ENCODE data around the gene LPA. TPM values are rescaled to one million over a fixed set of nuclear protein-coding genes. Genes with fewer than 3 reads are reported as not detected.

Gene LPA
- total RNA-seq, 1 experiment from 2014 or later: not detected

DNA sequence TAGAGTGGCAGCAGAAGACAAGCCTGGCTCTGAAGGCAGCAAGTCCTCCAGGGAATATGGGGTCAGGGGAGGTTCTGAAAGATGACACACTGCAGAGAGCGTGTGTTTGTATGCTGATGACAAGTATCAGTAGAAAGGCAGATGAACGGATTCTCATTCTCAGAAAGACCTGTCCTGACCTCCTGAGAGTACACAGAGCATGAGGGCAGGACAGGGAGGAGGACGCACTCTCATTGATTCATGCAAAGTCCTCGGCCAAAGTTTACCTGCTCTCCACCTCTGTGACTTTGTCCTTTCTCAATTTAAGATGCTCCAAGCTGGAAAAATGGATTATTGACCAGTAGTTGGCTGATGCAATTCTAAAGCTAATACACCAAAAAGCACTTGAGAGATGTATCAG lies 156.7 kb downstream of the LPA start:
- Histone ChIP-seq H3K4me1 (ENCODE audit: low read length) (no peaks in the 10 kb centered on the region), H2AFZ (ENCODE audit: low read length) (no peak overlapping the region), H3K9ac (ENCODE audit: low read length) (no peak overlapping the region), H3K36me3 (ENCODE audit: insufficient read depth, low read length) (no peaks in the 10 kb centered on the region), H3K9me3 (ENCODE audit: low read length) (no peaks in the 10 kb centered on the region), H3K9me2 (replicated peaks; ENCODE audit: insufficient read depth, low read length) (no peaks in the 10 kb centered on the region), H3K27ac (ENCODE audit: low read length) (no peak overlapping the region), H3K27me3 (ENCODE audit: low read length) (no peaks in the 10 kb centered on the region), H3K4me2 (ENCODE audit: low read depth, low read length, poor library complexity, severe bottlenecking) (no peak overlapping the region), H3K79me2 (ENCODE audit: low read length) (no peaks in the 10 kb centered on the region), H3K4me3 (ENCODE audit: low read length) (no peak overlapping the region), H4K20me1 (ENCODE audit: insufficient read depth, low read depth, low read length) (no peaks in the 10 kb centered on the region)
- DNase-seq: no peak

DNA sequence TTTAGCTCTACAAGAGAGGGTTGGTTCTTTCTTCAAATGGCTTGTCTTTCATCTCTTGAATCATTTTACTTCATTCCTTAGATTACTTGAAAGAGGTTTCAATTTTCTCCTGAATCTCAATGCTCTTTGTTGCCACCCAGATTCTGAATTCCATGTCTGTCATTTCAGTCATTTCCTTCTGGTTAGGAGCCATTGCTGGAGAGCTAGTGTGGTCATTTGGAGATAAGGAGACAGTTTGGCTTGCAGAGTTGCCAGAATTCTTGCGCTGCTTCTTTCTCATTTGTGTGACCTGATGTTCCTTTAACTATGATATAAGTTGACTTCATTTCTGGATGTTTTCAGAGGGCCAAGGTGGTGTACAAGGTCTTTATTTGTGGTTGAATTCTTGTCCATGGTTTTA lies 158.1 kb downstream of the LPA start:
- Histone ChIP-seq H4K20me1 (ENCODE audit: insufficient read depth, low read depth, low read length) (no peaks in the 10 kb centered on the region), H3K4me3 (ENCODE audit: low read length) (no peak overlapping the region), H3K27me3 (ENCODE audit: low read length) (no peaks in the 10 kb centered on the region), H2AFZ (ENCODE audit: low read length) (no peak overlapping the region), H3K36me3 (ENCODE audit: insufficient read depth, low read length) (no peaks in the 10 kb centered on the region), H3K4me1 (ENCODE audit: low read length) (no peaks in the 10 kb centered on the region), H3K9me3 (ENCODE audit: low read length) (no peaks in the 10 kb centered on the region), H3K9me2 (replicated peaks; ENCODE audit: insufficient read depth, low read length) (no peaks in the 10 kb centered on the region), H3K79me2 (ENCODE audit: low read length) (no peaks in the 10 kb centered on the region), H3K4me2 (ENCODE audit: low read depth, low read length, poor library complexity, severe bottlenecking) (no peak overlapping the region), H3K9ac (ENCODE audit: low read length) (no peak overlapping the region), H3K27ac (ENCODE audit: low read length) (no peak overlapping the region)
- DNase-seq: no peak

DNA sequence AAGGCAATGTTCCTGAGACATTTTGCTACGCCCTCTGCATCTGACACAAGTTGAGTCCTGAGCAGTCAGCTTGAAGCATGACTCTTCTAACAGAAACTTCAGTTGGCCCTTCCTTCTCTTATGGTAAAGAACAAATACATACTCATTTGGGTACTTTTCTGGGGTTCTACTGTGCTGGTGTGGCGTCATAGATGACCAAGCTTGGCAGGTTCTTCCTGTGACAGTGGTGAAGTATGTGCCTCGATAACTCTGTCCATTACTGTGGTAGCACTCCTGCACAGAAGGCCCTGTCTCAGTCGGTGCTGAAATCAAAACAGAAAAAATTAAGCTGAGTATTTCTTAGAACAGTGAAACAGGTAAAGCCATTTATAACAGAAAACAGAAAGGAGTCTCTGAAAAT lies 163.4 kb downstream of the LPA start:
- Histone ChIP-seq H3K27ac (ENCODE audit: low read length) (no peak overlapping the region), H3K27me3 (ENCODE audit: low read length) (no peaks in the 10 kb centered on the region), H3K9me2 (replicated peaks; ENCODE audit: insufficient read depth, low read length) (no peaks in the 10 kb centered on the region), H3K79me2 (ENCODE audit: low read length) (no peaks in the 10 kb centered on the region), H3K9me3 (ENCODE audit: low read length) (no peaks in the 10 kb centered on the region), H3K4me2 (ENCODE audit: low read depth, low read length, poor library complexity, severe bottlenecking) (no peak overlapping the region), H3K4me1 (ENCODE audit: low read length) (no peaks in the 10 kb centered on the region), H3K4me3 (ENCODE audit: low read length) (no peak overlapping the region), H3K36me3 (ENCODE audit: insufficient read depth, low read length) (no peaks in the 10 kb centered on the region), H3K9ac (ENCODE audit: low read length) (no peak overlapping the region), H4K20me1 (ENCODE audit: insufficient read depth, low read depth, low read length) (no peaks in the 10 kb centered on the region), H2AFZ (ENCODE audit: low read length) (no peak overlapping the region)
- no peak for DNase-seq

DNA sequence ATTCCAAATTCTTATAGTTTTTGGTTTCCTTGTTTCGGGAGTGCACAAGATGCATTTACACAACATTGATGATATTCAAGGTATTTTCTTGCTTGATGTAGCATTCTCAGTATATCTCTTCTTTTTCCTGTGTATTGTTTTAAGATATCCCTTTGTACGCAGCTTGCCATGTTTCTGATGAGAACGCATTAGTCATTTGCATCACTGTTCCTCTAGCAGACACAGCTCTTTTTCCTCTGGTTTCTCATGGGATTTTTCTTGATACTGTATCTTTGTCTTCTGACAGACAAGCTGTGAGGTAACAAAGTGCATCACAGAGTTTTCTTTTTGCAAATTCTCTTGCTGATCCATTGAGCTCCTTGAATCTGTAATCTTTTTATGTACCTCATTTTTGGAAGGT lies 169.5 kb downstream of the LPA start:
- H3K4me1 ChIP-seq (ENCODE audit: low read length): no peaks in the 10 kb centered on the region
- no peaks in the 10 kb centered on the region for H3K36me3 ChIP-seq (ENCODE audit: insufficient read depth, low read length)
- H3K9me2 ChIP-seq (replicated peaks; ENCODE audit: insufficient read depth, low read length): no peaks in the 10 kb centered on the region
- H3K9me3 ChIP-seq (ENCODE audit: low read length): no peaks in the 10 kb centered on the region
- no peak overlapping the region for H2AFZ ChIP-seq (ENCODE audit: low read length)
- H3K27me3 ChIP-seq (ENCODE audit: low read length): no peaks in the 10 kb centered on the region
- no peak overlapping the region for H3K4me2 ChIP-seq (ENCODE audit: low read depth, low read length, poor library complexity, severe bottlenecking)
- no peak overlapping the region for H3K27ac ChIP-seq (ENCODE audit: low read length)
- no peak overlapping the region for H3K4me3 ChIP-seq (ENCODE audit: low read length)
- no peak for DNase-seq
- H4K20me1 ChIP-seq (ENCODE audit: insufficient read depth, low read depth, low read length): no peaks in the 10 kb centered on the region
- no peak overlapping the region for H3K9ac ChIP-seq (ENCODE audit: low read length)
- no peaks in the 10 kb centered on the region for H3K79me2 ChIP-seq (ENCODE audit: low read length)

DNA sequence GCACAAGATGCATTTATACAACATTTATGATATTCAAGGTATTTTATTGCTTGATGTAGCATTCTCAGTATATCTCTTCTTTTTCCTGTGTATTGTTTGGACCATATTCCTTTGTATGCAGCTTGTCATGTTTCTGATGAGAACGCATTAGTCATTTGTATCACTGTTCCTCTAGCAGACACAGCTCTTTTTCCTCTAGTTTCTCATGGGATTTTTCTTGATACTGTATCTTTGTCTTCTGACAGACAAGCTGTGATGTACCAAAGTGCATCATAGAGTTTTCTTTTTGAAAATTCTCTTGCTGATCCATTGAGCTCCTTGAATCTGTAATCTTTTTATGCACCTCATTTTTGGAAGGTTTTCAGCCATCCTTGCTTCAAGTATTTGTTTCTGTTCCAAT lies 175.0 kb downstream of the LPA start:
- Histone ChIP-seq H3K9me2 (replicated peaks; ENCODE audit: insufficient read depth, low read length) (no peaks in the 10 kb centered on the region), H3K9me3 (ENCODE audit: low read length) (no peaks in the 10 kb centered on the region), H3K79me2 (ENCODE audit: low read length) (no peaks in the 10 kb centered on the region), H3K27me3 (ENCODE audit: low read length) (no peaks in the 10 kb centered on the region), H4K20me1 (ENCODE audit: insufficient read depth, low read depth, low read length) (no peaks in the 10 kb centered on the region), H3K36me3 (ENCODE audit: insufficient read depth, low read length) (no peaks in the 10 kb centered on the region), H3K4me3 (ENCODE audit: low read length) (no peak overlapping the region), H3K4me2 (ENCODE audit: low read depth, low read length, poor library complexity, severe bottlenecking) (no peak overlapping the region), H2AFZ (ENCODE audit: low read length) (no peak overlapping the region), H3K4me1 (ENCODE audit: low read length) (no peaks in the 10 kb centered on the region), H3K9ac (ENCODE audit: low read length) (no peak overlapping the region), H3K27ac (ENCODE audit: low read length) (no peak overlapping the region)
- DNase-seq: no peak

DNA sequence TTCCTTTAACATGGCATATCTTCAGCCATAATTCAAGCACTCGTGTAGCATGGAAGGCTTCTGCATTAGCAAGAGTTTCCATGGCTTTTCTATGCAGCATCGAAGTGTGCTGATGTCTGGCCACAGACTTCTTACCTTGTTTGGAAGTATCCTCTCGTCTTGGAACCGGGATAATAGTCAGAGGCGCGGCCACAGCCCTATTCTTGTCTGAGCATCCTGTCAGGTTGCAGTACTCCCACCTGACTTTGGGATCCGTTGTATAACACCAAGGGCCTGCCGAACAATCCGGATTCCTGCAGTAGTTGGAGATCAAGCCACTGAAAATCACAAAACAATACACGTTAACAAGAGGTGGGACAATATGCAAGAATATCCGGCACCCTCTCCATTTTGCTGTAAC lies 177.0 kb downstream of the LPA start:
- Histone ChIP-seq H3K36me3 (ENCODE audit: insufficient read depth, low read length) (no peaks in the 10 kb centered on the region), H3K27ac (ENCODE audit: low read length) (no peak overlapping the region), H3K27me3 (ENCODE audit: low read length) (no peaks in the 10 kb centered on the region), H4K20me1 (ENCODE audit: insufficient read depth, low read depth, low read length) (no peaks in the 10 kb centered on the region), H3K9ac (ENCODE audit: low read length) (no peak overlapping the region), H3K9me3 (ENCODE audit: low read length) (no peaks in the 10 kb centered on the region), H2AFZ (ENCODE audit: low read length) (no peak overlapping the region), H3K4me2 (ENCODE audit: low read depth, low read length, poor library complexity, severe bottlenecking) (no peak overlapping the region), H3K4me3 (ENCODE audit: low read length) (no peak overlapping the region), H3K79me2 (ENCODE audit: low read length) (no peaks in the 10 kb centered on the region), H3K4me1 (ENCODE audit: low read length) (no peaks in the 10 kb centered on the region), H3K9me2 (replicated peaks; ENCODE audit: insufficient read depth, low read length) (no peaks in the 10 kb centered on the region)
- no peak for DNase-seq

Other genes with a start within 250 kb of the LPA start
- gene PLG, start 38.0 kb upstream of the LPA start, total RNA-seq (2014; rRNA removed; shearing (Covaris generic); ENCODE audit: low replicate concordance): 0.32 TPM in 1 of 2 replicates, not detected in the other

All from Karpas-422 (cell line).